ENCODE results near the gene PPP1R3A. TPM values are rescaled to one million over a fixed set of nuclear protein-coding genes. Genes with fewer than 3 reads are reported as not detected.

The PPP1R3A gene
- total RNA-seq, 1 experiment from 2014 or later = not detected

GRCh38 chr7:113880559-113880958 is 38.2 kb downstream of the PPP1R3A start:
- Histone ChIP-seq H3K36me3 (ENCODE audit: control insufficient read depth, insufficient read depth, low read length) (no peaks in the 10 kb centered on the region), H3K27me3 (replicated peaks; ENCODE audit: control insufficient read depth, insufficient read depth, low read length) (no peaks in the 10 kb centered on the region), H3K4me3 (ENCODE audit: low read depth, low read length) (no peak overlapping the region), H3K9me3 (no peaks in the 10 kb centered on the region), H3K4me1 (no peaks in the 10 kb centered on the region)
- Mint-ChIP-seq H3K4me1 (ENCODE audit: low read depth, unreplicated experiment) (no peaks in the 10 kb centered on the region), H3K27ac (ENCODE audit: unreplicated experiment) (no peak overlapping the region), H3K36me3 (ENCODE audit: insufficient read depth, unreplicated experiment) (no peaks in the 10 kb centered on the region), H3K27me3 (ENCODE audit: insufficient read depth, unreplicated experiment) (peaks cover 3% of the 10 kb centered on the region), H3K4me3 (ENCODE audit: unreplicated experiment) (no peak overlapping the region), H3K9me3 (ENCODE audit: unreplicated experiment) (no peaks in the 10 kb centered on the region)
- BruUV-seq (replicated peaks) = no TSS peak
- TF ChIP-seq CTCF (IDR thresholded peaks at IDR 0.05; ENCODE audit: insufficient read depth in 1 of 2, low read depth in 1 of 2, low read length in 1 of 2, severe bottlenecking in 1 of 2, unreplicated experiment in 1 of 2) = no peak
- ChIA-PET CTCF (interaction anchor here (0.7 kb wide), 1 partner anchor 774 kb away, joined by 3 read pairs; no protein-coding TSS in a partner anchor), POLR2A (no interaction called here)
- no peak for DNase-seq
- intact Hi-C loops (cut with micrococcal nuclease; ENCODE audit: unreplicated experiment) = no loop called here

- ChIA-PET POLR2A (no interaction called here), CTCF (no interaction called here)
- Histone ChIP-seq H3K27me3 (replicated peaks; ENCODE audit: control insufficient read depth, insufficient read depth, low read length) (no peaks in the 10 kb centered on the region), H3K9me3 (no peaks in the 10 kb centered on the region), H3K36me3 (ENCODE audit: control insufficient read depth, insufficient read depth, low read length) (no peaks in the 10 kb centered on the region), H3K4me1 (no peaks in the 10 kb centered on the region), H3K4me3 (ENCODE audit: low read depth, low read length) (no peak overlapping the region)
- BruUV-seq (replicated peaks) = no TSS peak
- intact Hi-C loops (cut with micrococcal nuclease; ENCODE audit: unreplicated experiment) = loop anchor here (5.0 kb wide), 1 partner anchor 1261 kb away; no protein-coding TSS in a partner anchor
- DNase-seq = no peak
- no peaks in the 10 kb centered on the region for H3K9me3 Mint-ChIP-seq (ENCODE audit: unreplicated experiment)
- peaks cover 3% of the 10 kb centered on the region for H3K27me3 Mint-ChIP-seq (ENCODE audit: insufficient read depth, unreplicated experiment)
- H3K4me3 Mint-ChIP-seq (ENCODE audit: unreplicated experiment) = no peak overlapping the region
- H3K27ac Mint-ChIP-seq (ENCODE audit: unreplicated experiment) = no peak overlapping the region
- no peaks in the 10 kb centered on the region for H3K4me1 Mint-ChIP-seq (ENCODE audit: low read depth, unreplicated experiment)
- H3K36me3 Mint-ChIP-seq (ENCODE audit: insufficient read depth, unreplicated experiment) = no peaks in the 10 kb centered on the region
- TF ChIP-seq CTCF (IDR thresholded peaks at IDR 0.05; ENCODE audit: insufficient read depth in 1 of 2, low read depth in 1 of 2, low read length in 1 of 2, severe bottlenecking in 1 of 2, unreplicated experiment in 1 of 2) = no peak
These were observed 40.3 kb downstream of the PPP1R3A start for GRCh38 chr7:113878394-113878992.

- no peaks in the 10 kb centered on the region for H3K36me3 Mint-ChIP-seq (ENCODE audit: insufficient read depth, unreplicated experiment)
- intact Hi-C loops (cut with micrococcal nuclease; ENCODE audit: unreplicated experiment) = loop anchor here (5.0 kb wide), 1 partner anchor 1258 kb away; no protein-coding TSS in a partner anchor
- no TSS peak for BruUV-seq (replicated peaks)
- H3K27ac Mint-ChIP-seq (ENCODE audit: unreplicated experiment) = no peak overlapping the region
- POLR2A ChIA-PET = no interaction called here
- H3K27me3 Mint-ChIP-seq (ENCODE audit: insufficient read depth, unreplicated experiment) = peaks cover 3% of the 10 kb centered on the region
- no peak overlapping the region for H3K4me3 Mint-ChIP-seq (ENCODE audit: unreplicated experiment)
- DNase-seq = no peak
- no peaks in the 10 kb centered on the region for H3K9me3 Mint-ChIP-seq (ENCODE audit: unreplicated experiment)
- Histone ChIP-seq H3K4me3 (ENCODE audit: low read depth, low read length) (no peak overlapping the region), H3K36me3 (ENCODE audit: control insufficient read depth, insufficient read depth, low read length) (no peaks in the 10 kb centered on the region), H3K9me3 (no peaks in the 10 kb centered on the region), H3K27me3 (replicated peaks; ENCODE audit: control insufficient read depth, insufficient read depth, low read length) (no peaks in the 10 kb centered on the region), H3K4me1 (no peaks in the 10 kb centered on the region)
- CTCF ChIA-PET = no interaction called here
- H3K4me1 Mint-ChIP-seq (ENCODE audit: low read depth, unreplicated experiment) = no peaks in the 10 kb centered on the region
- no peak for TF ChIP-seq CTCF (IDR thresholded peaks at IDR 0.05; ENCODE audit: insufficient read depth in 1 of 2, low read depth in 1 of 2, low read length in 1 of 2, severe bottlenecking in 1 of 2, unreplicated experiment in 1 of 2)
These were observed 43.6 kb downstream of the PPP1R3A start for GRCh38 chr7:113875224-113875623.
